OCI-LY3 (cell line): Measurements from ENCODE around the gene ASIC4.

Experiments
- H2AFZ ChIP-seq: fragments of 200-600, 300-600 bp; shearing (Covaris generic); 2 replicates; pipeline ENCODE4 v1.6.0; 2014; ENCODE audit warnings: antibody characterized with exemption, low read depth, low read length
- H3K27ac ChIP-seq: fragments of 200-600, 300-600 bp; sonication (generic); 2 replicates; pipeline ENCODE4 v1.5.1; 2014; ENCODE audit warnings: mild to moderate bottlenecking, low read length, moderate library complexity, mixed read lengths
- H3K27me3 ChIP-seq: fragments of 200-600, 300-600 bp; sonication (generic); 2 replicates; pipeline ENCODE4 v1.6.1; 2014; ENCODE audit warnings: low read depth, low read length, mixed read lengths
- H3K36me3 ChIP-seq: fragments of 200-600, 300-600 bp; sonication (generic); replicated peaks from 2 replicates; pipeline ENCODE3; 2014; ENCODE audit warnings: low read depth, low read length, mixed read lengths
- H3K4me1 ChIP-seq: fragments of 300-600, 200-600 bp; sonication (generic); 2 replicates; pipeline ENCODE4 v1.6.1; 2014; ENCODE audit warnings: low read length, mixed read lengths
- H3K4me2 ChIP-seq: fragments of 200-600, 300-600 bp; sonication (generic); 2 replicates; pipeline ENCODE4 v1.6.1; 2014; ENCODE audit warnings: low read length, mixed read lengths
- H3K4me3 ChIP-seq: fragments of 300-600, 200-600 bp; sonication (generic); 2 replicates; pipeline ENCODE4 v1.5.1; 2014; ENCODE audit warnings: antibody characterized with exemption, mild to moderate bottlenecking, low read length, moderate library complexity
- H3K79me2 ChIP-seq: fragments of 300-600, 200-600 bp; shearing (Covaris generic); 2 replicates; pipeline ENCODE4 v1.6.1; 2014; ENCODE audit warnings: mild to moderate bottlenecking, low read length, mixed read lengths
- H3K9ac ChIP-seq: fragments of 300-600, 200-600 bp; shearing (Covaris generic); 2 replicates; pipeline ENCODE4 v1.6.0; 2014; ENCODE audit warnings: mild to moderate bottlenecking, low read length, moderate library complexity
- H3K9me3 ChIP-seq: fragments of 200-600, 300-600 bp; shearing (Covaris generic); 2 replicates; pipeline ENCODE4 v1.6.1; 2014; ENCODE audit warnings: low read length, mixed read lengths; ENCODE audit not compliant: insufficient read depth
- H4K20me1 ChIP-seq: fragments of 200-600, 300-600 bp; sonication (generic); 2 replicates; pipeline ENCODE4 v1.6.1; 2016; ENCODE audit warnings: low read length, mixed read lengths; ENCODE audit not compliant: insufficient read depth
- CTCF ChIP-seq: fragments of 200-600, 300-600 bp; sonication (generic); IDR thresholded peaks from 2 replicates; pipeline ENCODE4 v1.5.1; 2014; ENCODE audit warnings: antibody characterized with exemption, low read length, low read depth
- EZH2phosphoT487 ChIP-seq: fragments of 200-600 bp; shearing (Covaris generic); IDR thresholded peaks from 2 replicates; pipeline ENCODE4 v1.6.1; 2018; ENCODE audit warnings: antibody characterized with exemption, mixed run types, low read depth

Gene ASIC4

GRCh38 chr2:219544567-219544966 is 30.3 kb downstream of the ASIC4 start:
- Histone ChIP-seq H3K27ac (no peak overlapping the region), H3K4me2 (peak overlapping the region; percentile 88), H3K79me2 (peaks cover 8% of the 10 kb centered on the region), H3K36me3 (peaks cover 8% of the 10 kb centered on the region), H2AFZ (0 out of 2 replicates have a peak overlapping the region, but pooled peaks have one; percentile 75), H3K4me3 (peak overlapping the region; percentile 99), H4K20me1 (peaks cover 14% of the 10 kb centered on the region; the same call in 1 of the 2 replicates), H3K9me3 (no peaks in the 10 kb centered on the region), H3K4me1 (peaks cover 6% of the 10 kb centered on the region), H3K27me3 (no peaks in the 10 kb centered on the region), H3K9ac (peak overlapping the region; percentile 68; the same call in 1 of the 2 replicates)
- no peak for TF ChIP-seq CTCF
- no peak for TF ChIP-seq EZH2phosphoT487

GRCh38 chr2:219545295-219545942 is 31.1 kb downstream of the ASIC4 start:
- Histone ChIP-seq H3K9me3 (no peaks in the 10 kb centered on the region), H3K4me2 (no peak overlapping the region)
- TF ChIP-seq EZH2phosphoT487, result no peak
- TF ChIP-seq CTCF, result no peak

GRCh38 chr2:219545943-219546352 is 31.7 kb downstream of the ASIC4 start:
- Histone ChIP-seq H3K27ac (no peak overlapping the region), H4K20me1 (peaks cover 11% of the 10 kb centered on the region; the same call in 1 of the 2 replicates), H2AFZ (no peak overlapping the region), H3K79me2 (peaks cover 8% of the 10 kb centered on the region), H3K4me1 (peaks cover 6% of the 10 kb centered on the region), H3K36me3 (peaks cover 5% of the 10 kb centered on the region), H3K4me3 (no peak overlapping the region), H3K9ac (no peak overlapping the region), H3K27me3 (no peaks in the 10 kb centered on the region), H3K4me2 (no peak overlapping the region), H3K9me3 (no peaks in the 10 kb centered on the region)
- no peak for TF ChIP-seq CTCF
- TF ChIP-seq EZH2phosphoT487, result no peak

More at GRCh38 chr2:219545295-219545942, 31.1 kb downstream of the ASIC4 start:
- H2AFZ ChIP-seq, result no peak overlapping the region
- peaks cover 6% of the 10 kb centered on the region for H3K4me1 ChIP-seq
- H3K79me2 ChIP-seq, result peaks cover 8% of the 10 kb centered on the region
- peaks cover 8% of the 10 kb centered on the region for H3K36me3 ChIP-seq
- no peaks in the 10 kb centered on the region for H3K27me3 ChIP-seq
- H4K20me1 ChIP-seq, result peaks cover 14% of the 10 kb centered on the region; the same call in 1 of the 2 replicates
- no peak overlapping the region for H3K27ac ChIP-seq
- H3K9ac ChIP-seq, result no peak overlapping the region
- H3K4me3 ChIP-seq, result no peak overlapping the region

- Histone ChIP-seq H3K27ac (no peak overlapping the region), H3K9me3 (no peaks in the 10 kb centered on the region), H3K4me1 (no peaks in the 10 kb centered on the region), H3K4me2 (no peak overlapping the region), H3K79me2 (peaks cover 3% of the 10 kb centered on the region), H4K20me1 (peaks cover 1% of the 10 kb centered on the region; the same call in 1 of the 2 replicates), H3K36me3 (no peaks in the 10 kb centered on the region), H3K27me3 (no peaks in the 10 kb centered on the region), H3K9ac (no peak overlapping the region), H3K4me3 (no peak overlapping the region), H2AFZ (no peak overlapping the region)
- TF ChIP-seq CTCF (no peak), EZH2phosphoT487 (no peak)
Measured at GRCh38 chr2:219547621-219548020, 33.3 kb downstream of the ASIC4 start.
